HEK293 (cell line): ENCODE measurements around the gene LPIN2.

Source experiments
- CTCF ChIA-PET: fragments of 350-600 bp; formaldehyde crosslinking; extraction: SDS; loops from one replicate; lab custom pipeline; 2021; ENCODE audit warnings: antibody characterized with exemption; lab: Yijun Ruan, JAX
- POLR2A ChIA-PET: fragments of 300-600 bp; formaldehyde crosslinking; extraction: SDS; loops from one replicate; lab custom pipeline; 2020; ENCODE audit warnings: antibody characterized with exemption, inconsistent platforms; lab: Yijun Ruan, JAX
- H3K27ac ChIP-seq: fragments of 200-500 bp; sonication (Bioruptor generic); 2 replicates; pipeline ENCODE4 v1.5.1; 2014; ENCODE audit warnings: low read depth, low read length, control low read depth, inconsistent platforms; ENCODE audit errors: extremely low read depth
- H3K36me3 ChIP-seq, 2 experiments: fragments of 200-500 bp in 1 of 2; sonication (Bioruptor generic) in 1 of 2; 1 replicate in 1 of 2; 2 replicates in 1 of 2; pipeline ENCODE4 v1.5.1; 2014 to 2017; ENCODE audit warnings: inconsistent platforms in 2 of 2, low read length in 2 of 2; ENCODE audit not compliant: control insufficient read depth in 2 of 2, insufficient read depth in 1 of 2
- H3K4me1 ChIP-seq: fragments of 200-500 bp; sonication (Bioruptor generic); 2 replicates; pipeline ENCODE4 v1.5.1; 2014; ENCODE audit warnings: mild to moderate bottlenecking, low read length, inconsistent platforms; ENCODE audit not compliant: control insufficient read depth, insufficient read depth
- H3K4me3 ChIP-seq: 2 replicates; pipeline ENCODE4 v1.5.1; 2011; ENCODE audit warnings: low read depth, mild to moderate bottlenecking, control low read depth, low read length, moderate library complexity
- H3K9me3 ChIP-seq: fragments of 200-500 bp; sonication (Bioruptor generic); 2 replicates; pipeline ENCODE4 v1.5.1; 2014; ENCODE audit warnings: low read depth, low read length, inconsistent platforms; ENCODE audit not compliant: control insufficient read depth, insufficient read depth
- KLF16 ChIP-seq: fragments of 450-650 bp; formaldehyde crosslinking; IDR thresholded peaks from 2 replicates; pipeline ENCODE4 v1.5.1; 2017; ENCODE audit warnings: missing biosample characterization, missing genetic modification characterization
- KLF7 ChIP-seq: fragments of 450-650 bp; formaldehyde crosslinking; IDR thresholded peaks from 2 replicates; pipeline ENCODE4 v1.5.1; 2016; ENCODE audit warnings: missing biosample characterization, missing genetic modification characterization, borderline replicate concordance
- PRDM10 ChIP-seq: fragments of 450-650 bp; formaldehyde crosslinking; IDR thresholded peaks from 2 replicates; pipeline ENCODE4 v1.5.1; 2016; ENCODE audit warnings: missing biosample characterization, missing genetic modification characterization
- WT1 ChIP-seq: fragments of 450-650 bp; formaldehyde crosslinking; IDR thresholded peaks from 2 replicates; pipeline ENCODE4 v1.5.1; 2016; ENCODE audit warnings: missing biosample characterization, missing genetic modification characterization
- ZBTB17 ChIP-seq: fragments of 450-650 bp; formaldehyde crosslinking; IDR thresholded peaks from 2 replicates; pipeline ENCODE4 v1.5.1; 2016; ENCODE audit warnings: missing biosample characterization, missing genetic modification characterization
- ZBTB6 ChIP-seq: fragments of 450-650 bp; formaldehyde crosslinking; IDR thresholded peaks from 2 replicates; pipeline ENCODE4 v1.5.1; 2017; ENCODE audit warnings: missing biosample characterization, missing genetic modification characterization
- ZFP69B ChIP-seq: fragments of 450-650 bp; formaldehyde crosslinking; IDR thresholded peaks from 2 replicates; pipeline ENCODE4 v1.5.1; 2016; ENCODE audit warnings: missing biosample characterization, missing genetic modification characterization
- ZNF132 ChIP-seq: fragments of 450-650 bp; formaldehyde crosslinking; IDR thresholded peaks from 2 replicates; pipeline ENCODE4 v1.5.1; 2017; ENCODE audit warnings: missing biosample characterization, missing genetic modification characterization, borderline replicate concordance
- ZNF354C ChIP-seq: fragments of 450-650 bp; formaldehyde crosslinking; IDR thresholded peaks from 2 replicates; pipeline ENCODE4 v1.5.1; 2016; ENCODE audit warnings: missing biosample characterization, missing genetic modification characterization, low read depth, borderline replicate concordance
- ZNF394 ChIP-seq: fragments of 450-650 bp; formaldehyde crosslinking; IDR thresholded peaks from 2 replicates; pipeline ENCODE4 v1.5.1; 2016; ENCODE audit warnings: missing biosample characterization, missing genetic modification characterization, mild to moderate bottlenecking, moderate library complexity, borderline replicate concordance
- ZNF426 ChIP-seq: fragments of 450-650 bp; formaldehyde crosslinking; IDR thresholded peaks from 2 replicates; pipeline ENCODE4 v1.5.1; 2017; ENCODE audit warnings: missing biosample characterization, missing genetic modification characterization, mild to moderate bottlenecking, inconsistent platforms, moderate library complexity
- ZNF488 ChIP-seq: fragments of 450-650 bp; formaldehyde crosslinking; IDR thresholded peaks from 2 replicates; pipeline ENCODE4 v1.5.1; 2016; ENCODE audit warnings: missing biosample characterization, missing genetic modification characterization
- ZNF549 ChIP-seq: fragments of 450-650 bp; IDR thresholded peaks from 2 replicates; pipeline ENCODE4 v1.5.1; 2018; ENCODE audit warnings: missing biosample characterization, missing genetic modification characterization, mild to moderate bottlenecking, inconsistent platforms, moderate library complexity
- ZNF555 ChIP-seq: fragments of 450-650 bp; formaldehyde crosslinking; conservative IDR thresholded peaks from 2 replicates; pipeline ENCODE4 v1.5.1; 2017; ENCODE audit warnings: missing biosample characterization, mild to moderate bottlenecking, missing genetic modification characterization, inconsistent platforms
- ZNF560 ChIP-seq: fragments of 450-650 bp; formaldehyde crosslinking; IDR thresholded peaks from 2 replicates; pipeline ENCODE4 v1.5.1; 2017; ENCODE audit warnings: missing biosample characterization, missing genetic modification characterization, borderline replicate concordance
- ZNF600 ChIP-seq: fragments of 450-650 bp; formaldehyde crosslinking; IDR thresholded peaks from 2 replicates; pipeline ENCODE4 v1.5.1; 2016; ENCODE audit warnings: missing biosample characterization, missing genetic modification characterization
- ZNF660 ChIP-seq: fragments of 450-650 bp; IDR thresholded peaks from 2 replicates; pipeline ENCODE4 v1.5.1; 2018; ENCODE audit warnings: missing biosample characterization, mild to moderate bottlenecking, missing genetic modification characterization
- ZSCAN30 ChIP-seq: fragments of 450-650 bp; IDR thresholded peaks from 2 replicates; pipeline ENCODE4 v1.5.1; 2018; ENCODE audit warnings: missing biosample characterization, mild to moderate bottlenecking, missing genetic modification characterization, moderate library complexity

The LPIN2 gene

DNA sequence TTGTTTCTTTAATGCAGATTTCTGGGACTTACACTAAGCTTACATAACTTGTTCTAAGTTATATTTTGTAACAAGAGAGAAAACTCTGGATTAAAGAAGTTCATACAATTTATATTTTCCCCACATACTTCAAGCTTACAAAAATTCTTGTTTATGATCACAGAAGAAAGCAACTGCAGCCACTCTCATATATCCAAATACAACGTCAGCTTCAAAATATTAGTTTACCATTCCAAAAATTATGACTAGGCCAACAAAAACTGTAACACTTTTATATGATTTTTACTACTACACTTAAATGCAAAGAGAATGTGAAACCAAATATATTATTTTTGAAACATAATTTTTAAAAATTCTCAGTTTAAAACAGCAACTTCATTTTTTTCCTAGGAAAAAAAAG lies 30.9 kb downstream of the LPIN2 start:
- no peak overlapping the region for H3K4me3 ChIP-seq
- CTCF ChIA-PET = interaction anchor here (0.7 to 0.9 kb wide), 4 partner anchors 10 to 833 kb away, joined by 3 to 5 read pairs (median 4); no protein-coding TSS in a partner anchor
- no peak overlapping the region for H3K27ac ChIP-seq

GRCh38 chr18:2981212-2981728 lies 31.7 kb downstream of the LPIN2 start:
- TF ChIP-seq ZBTB6 (tag by site-specific recombination) (no peak), PRDM10 (0 out of 2 replicates have a peak, but pooled peaks have one; percentile 18), ZNF488 (tag by site-specific recombination) (no peak), WT1 (no peak), ZBTB17 (tag by site-specific recombination) (peak; percentile 97)
- H3K4me3 ChIP-seq = no peak overlapping the region
- no peaks in the 10 kb centered on the region for H3K9me3 ChIP-seq
- no peak overlapping the region for H3K27ac ChIP-seq
- H3K36me3 ChIP-seq = no peaks in the 10 kb centered on the region
- ChIA-PET CTCF (interaction anchor here (1.0 kb wide), 1 partner anchor 13 kb away, joined by 4 read pairs; no protein-coding TSS in a partner anchor), POLR2A (no interaction called here)
- H3K4me1 ChIP-seq = peaks cover 29% of the 10 kb centered on the region

More for the DNA sequence above, 30.9 kb downstream of the LPIN2 start:
- Histone ChIP-seq H3K9me3 (no peaks in the 10 kb centered on the region), H3K4me1 (peaks cover 24% of the 10 kb centered on the region), H3K36me3 (no peaks in the 10 kb centered on the region)
- POLR2A ChIA-PET = no interaction called here
- TF ChIP-seq ZNF560 (tag by site-specific recombination) (no peak), ZFP69B (tag by site-specific recombination) (no peak), ZSCAN30 (tag by site-specific recombination) (no peak), KLF16 (tag by site-specific recombination) (no peak), ZNF549 (tag by site-specific recombination) (no peak), ZNF600 (tag by site-specific recombination) (no peak), ZNF354C (tag by site-specific recombination) (no peak), ZNF394 (tag by site-specific recombination) (no peak), ZNF555 (tag by site-specific recombination) (no peak), ZNF426 (tag by site-specific recombination) (no peak), ZNF660 (no peak), ZNF132 (tag by site-specific recombination) (no peak), KLF7 (tag by site-specific recombination) (no peak)
